NCI-H1105 (cell line): Measurements from ENCODE around the gene CDH13.

ENCODE experiments used
- DNase-seq: peaks from one replicate; lab custom pipeline; 2025; lab: John Stamatoyannopoulos, UW

Gene CDH13

DNA sequence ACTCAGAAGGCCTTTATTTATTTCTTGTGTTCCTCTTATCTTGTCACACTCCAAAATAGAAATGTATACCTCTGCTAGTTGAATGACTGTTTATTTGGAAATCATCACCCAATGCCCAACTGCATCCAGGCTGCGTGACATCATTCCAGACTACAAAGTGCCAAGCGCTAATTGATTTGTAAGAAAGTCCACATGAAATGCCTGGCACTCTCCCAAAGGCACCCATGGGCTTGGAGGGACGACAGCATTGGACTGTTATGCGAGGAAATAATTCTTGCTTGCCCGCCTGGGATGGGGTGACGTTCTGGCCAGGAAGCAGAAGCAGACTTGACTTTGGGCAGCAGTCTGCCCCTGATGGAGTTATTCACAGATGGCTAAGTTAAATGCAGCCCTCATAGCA is 165.9 kb downstream of the CDH13 start:
- no peak for DNase-seq

DNA sequence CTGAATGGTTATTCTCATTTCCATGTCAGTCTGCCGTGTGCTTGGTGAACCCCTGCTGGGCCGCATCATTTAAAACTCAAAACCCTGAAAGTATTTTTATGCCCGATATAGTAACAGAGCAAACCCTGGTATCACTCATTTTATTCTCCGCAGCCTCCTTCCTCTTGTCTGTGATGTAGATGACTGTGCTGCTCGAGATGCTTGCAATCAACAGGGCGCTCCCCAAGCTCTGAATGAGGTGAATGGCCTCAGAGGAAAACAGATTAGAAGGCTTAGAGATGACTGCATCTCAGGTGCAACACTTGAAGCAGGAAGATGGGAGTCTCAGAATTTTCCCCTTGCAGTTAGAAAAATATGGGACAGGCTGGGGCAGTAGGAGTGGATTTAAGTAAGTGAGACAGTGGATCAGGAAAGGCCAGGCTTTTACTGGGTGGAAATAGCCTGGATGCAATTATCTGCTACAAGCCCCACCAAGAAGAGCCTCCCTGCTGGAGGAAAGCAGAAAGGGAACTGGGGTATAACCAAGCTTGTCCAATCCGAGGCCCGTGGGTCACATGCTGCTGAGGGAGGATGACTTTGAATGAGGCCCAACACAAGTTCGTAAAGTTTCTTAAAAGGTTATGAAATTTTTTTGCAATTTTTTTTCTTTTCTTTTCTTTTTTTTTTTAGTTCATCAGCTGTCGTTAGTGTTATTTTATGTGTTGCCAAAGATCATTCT is 166.9 kb downstream of the CDH13 start:
- DNase-seq = no peak

DNA sequence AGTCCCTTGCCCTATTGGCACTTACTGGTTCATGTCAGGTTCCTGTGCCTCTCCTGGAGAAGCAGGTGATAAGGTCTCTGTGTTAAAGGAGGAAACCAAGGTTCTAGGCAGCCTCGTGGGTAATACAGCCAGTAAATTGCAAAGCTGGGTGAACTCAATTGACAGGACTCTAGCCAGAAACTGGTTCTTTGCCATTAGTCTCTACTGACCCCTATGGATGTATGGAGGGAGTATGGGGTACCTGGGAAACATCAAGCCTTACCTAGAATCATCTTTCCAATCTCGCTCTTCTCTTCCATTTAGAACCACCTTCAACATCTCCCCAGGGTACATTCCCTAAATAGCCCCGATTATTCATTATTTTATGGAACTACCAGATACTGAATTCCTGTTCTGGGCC is 169.3 kb downstream of the CDH13 start:
- no peak for DNase-seq

DNA sequence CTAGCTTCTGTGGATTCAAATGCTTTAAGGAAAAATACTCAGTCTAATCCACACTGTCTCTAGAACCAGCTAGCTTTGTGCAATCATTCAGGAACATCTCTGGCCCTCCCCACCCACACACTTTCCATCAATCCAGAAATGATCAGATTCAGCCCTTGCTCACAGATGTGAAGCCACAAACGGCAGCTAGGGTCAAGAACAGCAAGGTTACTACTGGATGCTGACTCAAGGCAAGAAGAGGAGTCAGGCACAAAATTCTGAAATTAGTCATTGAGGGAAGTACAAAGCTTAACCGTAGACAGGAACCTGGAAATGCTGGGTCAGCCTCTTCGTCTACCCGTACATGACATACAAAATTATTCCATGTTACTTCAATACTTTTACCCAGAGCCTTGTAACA is 174.6 kb downstream of the CDH13 start:
- no peak for DNase-seq

GRCh38 chr16:82805866-82806265 is 179.1 kb downstream of the CDH13 start:
- DNase-seq = no peak

GRCh38 chr16:82807311-82807710 is 180.5 kb downstream of the CDH13 start:
- DNase-seq = no peak

DNA sequence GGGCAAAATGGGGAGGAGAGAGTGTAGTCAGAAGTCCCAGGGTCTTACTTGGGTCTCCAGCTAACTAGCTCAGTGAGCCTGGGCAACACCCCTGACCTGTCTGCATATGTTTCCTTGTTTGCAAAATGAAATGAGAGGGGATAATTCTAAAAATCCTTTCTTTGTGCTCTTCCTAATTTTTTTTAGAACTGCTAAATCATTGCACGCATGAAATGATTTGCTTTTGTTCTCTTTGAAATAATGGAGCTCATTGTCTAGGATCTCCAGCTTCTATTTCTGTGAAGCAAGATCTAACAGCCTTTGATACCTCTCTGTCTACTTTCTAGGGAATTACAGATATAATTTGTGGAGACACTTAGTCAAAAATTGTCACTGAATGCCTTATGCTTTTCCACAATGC is 181.3 kb downstream of the CDH13 start:
- DNase-seq = no peak

DNA sequence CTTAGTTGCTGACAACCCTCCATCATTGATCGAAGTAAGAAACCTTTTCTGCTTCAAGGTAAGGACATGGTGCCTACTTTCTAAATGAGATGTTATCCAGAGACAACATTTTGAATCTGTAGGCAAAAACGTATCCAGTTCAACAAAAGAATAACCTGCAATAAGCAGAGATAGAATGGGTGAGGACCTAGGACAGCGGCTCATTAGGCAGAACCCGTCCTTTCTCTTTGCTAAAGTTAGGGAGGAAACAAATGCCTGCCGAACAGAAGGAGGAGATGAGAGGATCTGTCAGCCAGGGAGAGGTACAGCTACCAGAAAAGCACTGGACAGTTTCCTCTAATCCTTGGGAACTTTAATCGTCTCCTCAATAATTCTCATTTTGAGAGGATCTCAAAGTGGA is 183.3 kb downstream of the CDH13 start:
- DNase-seq = no peak

- DNase-seq = no peak
Measured at GRCh38 chr16:82814059-82814458, 187.3 kb downstream of the CDH13 start.

GRCh38 chr16:82819286-82819685 is 192.5 kb downstream of the CDH13 start:
- no peak for DNase-seq

- no peak for DNase-seq
Measured at GRCh38 chr16:82820855-82821254, 194.1 kb downstream of the CDH13 start.

DNA sequence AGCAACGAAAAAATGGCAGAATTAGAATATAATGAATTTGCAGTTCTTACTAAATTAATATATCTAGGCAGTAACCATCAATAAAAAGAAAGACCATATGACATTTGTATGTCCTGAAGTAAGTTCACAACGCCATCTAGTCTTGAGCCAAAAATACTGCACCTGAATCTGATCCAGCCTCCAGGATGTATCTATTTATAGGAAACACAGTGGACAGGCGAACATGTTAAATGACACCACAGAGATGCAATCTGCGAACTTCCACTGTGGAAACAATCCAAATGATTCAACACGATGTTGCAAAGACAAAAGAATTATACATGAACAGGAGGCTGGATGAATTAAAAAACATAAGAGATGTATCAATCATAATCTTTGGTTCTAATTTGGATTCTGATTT is 197.6 kb downstream of the CDH13 start:
- no peak for DNase-seq

GRCh38 chr16:82829301-82829700 is 202.5 kb downstream of the CDH13 start:
- DNase-seq = no peak

- no peak for DNase-seq
Measured at GRCh38 chr16:82830944-82831343, 204.2 kb downstream of the CDH13 start.

- DNase-seq = no peak
Measured at GRCh38 chr16:82832821-82833220, 206.1 kb downstream of the CDH13 start.

GRCh38 chr16:82833378-82833993 is 206.7 kb downstream of the CDH13 start:
- no peak for DNase-seq

DNA sequence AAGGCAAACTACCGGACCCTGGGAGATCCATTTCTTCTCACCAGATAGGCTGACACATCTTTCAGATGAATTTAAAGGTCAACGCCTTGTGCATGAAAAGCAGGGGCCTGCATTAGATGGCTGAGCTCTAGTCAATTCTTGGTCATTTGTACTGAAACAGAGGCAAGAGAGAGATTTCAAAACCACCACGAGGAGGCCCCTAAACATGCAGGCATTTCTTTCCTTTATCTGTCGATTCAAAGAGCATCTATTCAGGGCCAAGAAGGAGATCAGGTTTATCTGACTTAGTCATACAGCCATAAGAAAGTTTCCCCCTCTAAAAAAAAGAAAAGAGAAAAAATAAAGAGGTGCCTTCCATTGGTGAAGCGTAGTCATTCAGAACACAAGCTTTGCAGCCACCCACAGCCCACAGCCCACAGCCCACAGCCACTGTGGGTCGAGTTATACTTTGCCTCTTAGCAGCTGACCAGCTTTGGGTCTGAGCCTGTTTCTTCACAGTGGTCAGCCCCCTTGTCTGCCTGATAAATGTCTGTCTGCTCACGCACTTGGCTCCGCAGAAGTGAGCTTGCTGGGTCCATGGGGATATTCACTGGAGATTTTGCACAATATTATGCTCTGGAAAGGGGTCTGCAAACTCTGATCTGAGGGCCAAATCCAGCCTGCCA is 207.5 kb downstream of the CDH13 start:
- DNase-seq = no peak

DNA sequence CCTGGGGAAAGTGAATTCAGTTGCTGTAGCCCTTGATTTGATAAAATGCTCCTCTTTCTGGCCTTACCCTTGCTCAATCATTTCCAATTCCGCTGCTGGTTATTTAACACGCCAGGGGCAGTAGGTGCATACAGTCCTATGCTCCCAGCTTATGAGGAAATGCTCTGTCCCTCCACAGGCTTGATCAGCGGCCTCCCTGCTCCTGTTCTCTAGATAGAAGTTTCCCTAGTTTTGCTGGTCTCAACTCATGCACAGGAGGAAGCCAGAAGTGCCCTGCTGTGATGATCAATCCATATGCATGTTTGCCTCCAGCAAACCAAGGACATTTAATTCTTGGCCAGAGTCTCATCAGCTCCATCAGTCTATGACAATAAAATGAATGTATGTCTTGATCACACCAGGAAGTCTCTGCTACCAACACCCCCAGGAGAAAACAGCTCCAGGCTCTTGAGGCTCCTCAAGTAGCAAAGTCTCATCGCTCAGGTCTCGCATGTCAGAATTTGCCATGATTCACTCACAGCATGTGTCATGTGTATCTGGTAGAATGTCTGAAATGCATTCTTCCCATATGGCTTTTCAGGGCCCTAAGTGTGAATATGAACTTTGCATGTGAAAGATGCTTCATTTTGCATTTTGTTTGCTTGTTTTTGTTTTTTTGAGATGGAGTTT is 208.9 kb downstream of the CDH13 start:
- no peak for DNase-seq

DNA sequence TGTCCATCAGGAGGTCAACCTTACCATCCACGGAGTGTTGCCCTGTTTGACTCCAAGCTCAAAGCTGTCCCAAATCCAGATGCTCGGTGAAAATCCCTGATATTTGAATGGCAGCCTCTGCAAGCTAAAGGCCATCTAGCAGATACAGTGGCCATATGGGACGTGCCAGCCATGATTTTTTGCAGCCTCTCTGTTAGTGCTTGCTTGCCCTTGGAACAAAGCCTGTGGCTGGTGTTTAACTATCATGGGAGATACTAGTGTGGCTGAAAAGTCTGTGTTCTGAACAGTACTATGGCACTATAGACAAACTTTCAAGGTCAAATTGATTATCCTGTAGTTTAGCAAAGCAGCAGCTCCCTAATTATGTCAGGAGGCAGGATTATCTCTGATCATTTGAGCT is 214.3 kb downstream of the CDH13 start:
- DNase-seq = no peak

- DNase-seq = no peak
Measured at GRCh38 chr16:82843606-82844271, 217.0 kb downstream of the CDH13 start.

DNA sequence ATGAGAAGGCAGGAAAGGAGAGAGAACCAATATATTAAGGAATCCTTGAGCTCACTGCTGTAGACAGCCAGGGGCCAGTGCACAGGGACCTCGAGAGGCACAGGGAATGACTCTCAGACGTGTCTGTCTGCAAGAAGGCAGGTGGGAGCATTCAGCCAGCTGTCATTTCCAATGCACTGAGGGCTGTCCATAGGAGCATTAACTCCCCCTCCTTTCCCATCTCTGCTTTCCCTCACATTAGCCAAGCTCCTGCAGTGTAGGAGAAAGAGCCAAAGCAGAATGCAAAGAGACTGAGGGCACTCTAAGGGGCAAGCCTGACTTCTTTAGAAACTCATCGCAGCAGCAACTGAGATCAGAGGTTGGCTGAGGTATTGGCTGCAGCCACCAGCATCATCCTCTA is 218.3 kb downstream of the CDH13 start:
- DNase-seq = no peak

GRCh38 chr16:82846806-82847205 is 220.0 kb downstream of the CDH13 start:
- DNase-seq = no peak
